NCI-H1694 treated with DMSO at 0.1 percent for 48 hours (cell line): ENCODE results near the gene PAX9.

ENCODE experiments used
- DNase-seq: peaks from one replicate; lab custom pipeline; 2025; lab: John Stamatoyannopoulos, UW

The PAX9 gene

DNA sequence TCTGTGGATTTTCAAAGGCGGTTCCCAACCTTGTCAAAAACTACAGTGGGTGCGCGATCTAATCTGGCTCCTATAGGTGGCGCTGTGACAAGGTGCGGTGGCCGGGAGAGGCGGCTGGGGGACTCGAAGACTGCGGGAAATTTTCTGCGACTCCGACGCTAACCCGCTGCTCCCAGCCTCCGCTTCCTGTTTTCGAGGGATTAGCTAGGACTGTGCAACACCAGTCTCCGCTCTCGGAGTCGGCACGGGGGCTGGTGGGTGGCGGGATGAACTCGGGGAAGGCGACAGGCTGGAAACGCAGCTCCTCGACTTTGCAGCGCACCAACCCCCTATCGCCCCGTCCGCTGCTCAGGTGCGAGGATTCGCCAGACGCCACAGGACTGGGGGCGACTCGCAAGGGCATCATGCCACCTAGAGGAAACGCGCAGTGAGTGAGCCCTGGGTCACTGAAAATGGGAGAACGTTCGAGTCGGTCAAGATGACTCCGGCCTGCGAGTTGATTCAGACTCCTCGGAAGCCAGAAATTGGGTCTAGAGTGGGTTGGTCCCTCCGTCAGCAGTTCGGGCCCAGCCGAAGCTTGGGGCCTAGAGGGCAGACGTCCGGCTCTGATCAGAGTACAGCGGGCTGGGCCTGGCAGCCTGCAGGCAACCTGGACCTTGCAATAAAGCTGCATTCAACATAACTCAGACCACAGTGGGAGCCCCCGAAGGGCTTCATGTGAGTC lies 5.5 kb upstream of the PAX9 start:
- no peak for DNase-seq

DNA sequence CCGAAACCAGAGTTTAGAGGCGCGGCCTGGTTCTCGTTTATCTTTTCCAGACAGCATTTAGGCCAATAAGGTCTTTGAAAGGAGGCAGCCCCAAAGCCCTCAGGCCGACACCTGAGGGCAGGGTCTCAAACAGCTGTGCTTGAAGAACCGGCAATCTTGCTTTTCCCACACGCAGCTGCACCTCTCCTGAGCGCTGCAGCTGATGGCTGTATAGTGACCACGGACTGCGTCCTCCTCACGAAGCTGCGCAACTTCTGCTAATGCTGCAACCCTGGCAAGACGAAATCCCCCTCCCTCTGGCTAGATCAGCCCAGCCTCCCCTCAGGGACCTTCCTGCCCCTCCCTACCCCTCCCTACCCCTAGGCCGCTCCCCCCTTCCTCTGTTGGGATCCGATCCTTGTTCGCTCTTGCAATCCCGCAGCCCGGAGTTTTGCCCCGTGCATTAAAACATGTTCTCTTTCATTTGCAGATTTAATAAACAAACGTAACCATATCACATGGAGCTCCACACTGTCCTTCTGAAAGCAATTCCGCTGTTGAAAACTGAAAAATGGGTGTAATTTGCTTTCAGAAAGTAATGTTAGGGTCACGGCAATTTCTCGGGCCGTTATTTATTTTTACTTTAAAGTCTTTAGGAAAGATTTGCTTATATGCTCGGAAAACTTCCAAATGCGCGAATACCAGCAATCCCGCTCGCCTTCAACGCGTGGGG lies 4.8 kb upstream of the PAX9 start:
- DNase-seq, result no peak

DNA sequence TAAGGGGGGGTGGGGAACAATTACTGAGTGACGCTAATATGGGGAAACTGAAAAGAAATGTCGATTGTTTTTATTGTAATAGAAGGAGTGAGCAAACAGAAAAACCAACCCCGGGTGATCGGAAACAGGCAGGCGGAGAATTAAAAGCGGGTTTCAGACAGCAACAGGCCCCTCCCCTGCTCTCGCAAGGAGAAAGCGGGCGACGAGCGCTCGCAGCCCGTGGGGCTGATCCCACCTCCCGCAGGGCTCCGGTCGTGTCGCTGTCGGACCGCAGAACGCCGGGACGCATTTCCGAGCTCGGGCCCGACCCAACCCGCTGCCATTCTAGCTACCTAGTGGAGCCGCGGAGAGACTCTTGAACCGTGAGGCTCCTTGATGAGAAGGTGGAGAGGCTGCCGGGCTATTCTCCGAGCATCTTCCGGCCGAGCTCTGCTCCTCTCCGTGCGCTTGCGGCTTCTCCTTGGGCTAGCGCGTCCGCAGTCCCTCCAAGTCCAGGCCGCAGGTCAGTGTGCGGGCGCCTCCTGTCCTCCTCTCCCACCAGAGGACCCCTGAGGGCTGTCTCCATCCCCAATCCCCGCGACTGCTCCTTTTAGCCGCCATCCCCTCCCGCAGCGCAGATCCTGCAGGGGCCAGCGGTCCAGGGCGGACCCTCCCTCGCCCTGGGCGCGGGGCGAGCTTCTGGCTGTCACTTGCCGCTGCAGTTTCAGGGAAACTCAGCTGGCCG lies 4.1 kb upstream of the PAX9 start:
- no peak for DNase-seq

DNA sequence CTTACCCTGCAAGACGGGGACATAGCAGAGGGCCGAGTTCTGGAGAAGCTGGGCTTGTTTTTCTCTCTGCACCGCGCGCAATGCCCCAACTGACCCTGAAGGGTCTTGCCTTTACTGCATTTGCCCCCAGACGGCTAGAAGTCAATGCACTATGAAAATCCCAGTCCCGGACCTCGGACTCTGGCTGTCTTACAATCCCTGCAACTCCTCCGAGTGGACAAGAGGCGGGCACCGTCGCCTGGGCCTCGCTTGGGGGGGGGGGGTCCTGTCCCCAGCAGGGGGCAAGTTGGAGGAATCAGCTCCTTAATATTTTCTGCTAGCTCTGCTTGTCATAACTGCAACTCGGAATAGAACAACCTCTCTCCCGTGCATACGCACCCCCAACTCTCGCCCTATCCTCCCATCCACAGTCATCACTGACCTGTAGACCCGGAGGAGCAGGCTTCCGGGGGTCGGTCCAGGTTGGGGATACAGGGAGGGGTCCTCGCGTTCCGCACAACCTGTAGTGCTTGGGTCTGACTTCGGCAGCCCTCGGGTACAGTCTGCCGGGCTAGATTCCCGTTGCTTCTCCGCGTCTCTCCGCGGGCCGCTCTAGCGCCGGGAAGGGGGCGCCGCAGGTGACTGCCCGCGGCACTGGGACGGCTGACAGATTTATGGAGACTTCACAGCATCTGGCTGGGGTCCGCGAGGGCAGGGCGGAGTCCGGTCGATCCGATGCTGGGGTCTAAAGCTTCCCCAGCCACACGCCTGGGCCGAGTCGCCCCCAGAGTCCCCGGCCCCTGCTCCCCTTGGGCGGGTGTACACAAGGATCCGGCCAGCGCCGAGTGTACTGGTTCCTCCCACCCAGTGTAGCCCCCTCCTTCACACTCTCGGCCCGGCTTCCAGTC lies 3.3 kb upstream of the PAX9 start:
- DNase-seq, result no peak

DNA sequence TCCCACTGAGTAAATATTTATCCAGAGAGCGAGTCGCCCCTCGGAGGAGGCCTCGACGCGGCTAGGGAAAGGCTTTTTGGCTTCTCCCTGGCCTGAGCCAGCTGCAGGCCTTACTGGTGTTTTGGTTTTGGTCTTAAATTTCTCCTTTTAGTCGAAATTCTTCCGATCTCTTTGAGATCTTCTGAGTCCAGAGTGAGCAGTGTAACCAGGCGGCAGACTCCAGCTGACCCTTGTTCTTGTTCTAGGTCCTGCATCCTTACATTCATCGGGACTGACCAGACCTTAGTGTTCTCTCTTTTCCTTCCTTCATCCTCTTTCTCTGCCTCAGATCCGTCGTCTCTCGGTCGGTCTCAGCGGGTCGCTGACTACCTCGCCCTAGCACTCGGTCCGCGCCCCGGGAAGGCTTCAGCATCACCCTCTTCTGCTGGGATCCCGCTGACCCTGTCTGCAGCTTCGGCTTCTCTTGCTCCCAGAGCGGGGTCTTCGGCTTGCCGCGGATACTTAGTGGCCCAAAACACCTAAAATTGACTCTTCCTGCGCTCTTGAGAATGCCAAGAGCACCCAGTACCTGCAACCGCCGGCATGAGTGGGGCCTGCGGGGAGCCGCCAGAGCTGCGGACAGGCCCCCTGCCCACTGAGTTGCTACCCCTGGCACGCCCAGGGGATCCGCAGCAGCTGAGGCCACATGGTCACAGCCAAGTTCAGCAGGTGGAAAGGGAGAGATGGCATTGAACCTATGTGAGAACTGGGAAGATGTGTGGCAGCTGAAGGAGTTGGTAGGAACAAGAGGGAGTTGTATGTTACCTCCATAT lies 2.4 kb upstream of the PAX9 start:
- no peak for DNase-seq

DNA sequence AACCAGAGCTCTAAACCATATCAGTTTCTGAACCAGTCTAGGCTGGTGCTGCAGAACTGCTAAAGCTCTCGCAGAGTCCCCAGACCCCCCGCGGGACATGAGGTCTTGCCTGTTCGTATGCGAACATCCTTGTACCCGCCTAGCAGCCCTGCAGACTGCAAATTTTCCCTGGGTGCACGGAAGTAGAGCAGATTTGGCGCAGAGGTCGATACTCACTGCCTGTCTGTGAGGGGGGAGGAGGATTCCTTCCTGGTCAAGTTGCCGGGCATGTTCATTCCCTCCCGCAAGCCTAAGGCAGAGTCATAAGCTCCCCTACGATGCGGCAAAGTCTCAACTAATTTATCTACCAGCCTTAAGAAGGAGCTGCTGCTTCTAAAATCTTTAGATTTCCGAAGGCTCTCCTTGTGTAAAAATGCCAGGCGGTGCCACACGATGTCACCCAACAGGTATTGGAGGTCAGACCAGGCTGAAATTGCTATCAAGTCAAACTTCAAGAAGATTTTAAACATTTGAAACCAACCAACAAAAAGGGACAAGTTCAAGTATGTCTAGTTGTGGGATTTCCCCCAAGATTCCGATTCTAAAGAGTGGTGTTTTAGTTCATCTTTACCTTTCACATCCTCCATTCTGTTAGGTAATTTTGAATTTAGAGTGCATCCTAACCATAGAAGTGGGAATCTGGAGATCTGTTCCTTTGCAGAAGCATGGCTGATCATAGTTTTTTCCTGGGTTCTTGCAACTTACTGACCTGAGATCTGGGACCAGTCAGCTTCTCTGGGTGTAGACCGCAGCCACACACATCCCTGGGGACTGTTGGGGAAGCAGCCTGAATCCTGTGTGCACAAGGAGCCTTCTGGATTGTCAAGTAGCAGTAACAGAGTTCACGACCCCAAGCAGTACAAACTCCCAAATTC lies 1.6 kb upstream of the PAX9 start:
- no peak for DNase-seq

DNA sequence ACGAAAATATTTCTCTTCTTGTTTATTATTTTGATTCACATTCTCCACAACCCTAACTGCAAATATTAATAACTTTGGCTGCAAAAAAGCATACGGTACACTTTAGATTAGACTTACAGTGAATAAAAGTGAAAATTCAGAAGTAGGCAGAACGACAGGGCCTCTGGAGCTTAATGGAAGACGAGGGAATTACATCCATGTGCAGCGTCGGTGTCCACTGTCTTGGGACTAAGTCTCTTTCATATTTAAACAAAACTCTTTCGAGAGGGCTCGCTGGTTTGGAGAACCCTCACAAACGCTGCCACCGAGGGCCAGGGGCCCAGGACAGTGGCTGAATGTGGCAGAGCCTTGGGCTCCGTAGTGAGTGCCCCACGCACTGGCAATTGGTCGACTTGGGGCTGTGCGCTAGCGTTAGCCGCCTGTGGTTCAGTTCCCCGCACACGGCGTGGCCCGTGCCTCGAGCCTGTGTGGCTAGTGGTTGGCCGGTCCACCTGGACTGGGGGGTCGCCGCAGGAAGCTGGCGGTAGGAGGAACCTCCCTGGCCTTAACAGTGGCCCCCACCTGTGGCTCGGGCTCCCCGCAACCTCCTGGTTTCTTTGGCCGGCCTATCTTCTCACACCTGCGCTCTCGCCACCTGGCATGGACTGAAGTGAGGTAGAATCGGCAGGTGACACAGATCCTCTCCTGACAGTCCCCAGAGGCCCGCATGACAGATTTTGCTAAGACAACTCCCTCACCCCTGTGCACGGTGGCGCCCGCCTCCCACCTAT lies 739 bp upstream of the PAX9 start:
- no peak for DNase-seq

DNA sequence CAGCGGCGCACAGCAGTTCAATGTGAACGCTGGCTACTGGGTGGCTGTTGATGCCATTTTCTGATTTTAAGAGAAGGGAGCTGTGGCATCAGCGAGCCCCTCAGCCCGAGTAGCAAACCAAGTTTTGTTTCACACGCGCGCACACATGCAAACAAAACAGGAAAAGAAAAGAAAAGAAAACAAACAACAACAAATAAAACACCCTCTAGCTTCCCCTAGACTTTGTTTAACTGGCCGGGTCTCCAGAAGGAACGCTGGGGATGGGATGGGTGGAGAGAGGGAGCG lies 540 bp downstream of the PAX9 start:
- DNase-seq, result no peak

DNA sequence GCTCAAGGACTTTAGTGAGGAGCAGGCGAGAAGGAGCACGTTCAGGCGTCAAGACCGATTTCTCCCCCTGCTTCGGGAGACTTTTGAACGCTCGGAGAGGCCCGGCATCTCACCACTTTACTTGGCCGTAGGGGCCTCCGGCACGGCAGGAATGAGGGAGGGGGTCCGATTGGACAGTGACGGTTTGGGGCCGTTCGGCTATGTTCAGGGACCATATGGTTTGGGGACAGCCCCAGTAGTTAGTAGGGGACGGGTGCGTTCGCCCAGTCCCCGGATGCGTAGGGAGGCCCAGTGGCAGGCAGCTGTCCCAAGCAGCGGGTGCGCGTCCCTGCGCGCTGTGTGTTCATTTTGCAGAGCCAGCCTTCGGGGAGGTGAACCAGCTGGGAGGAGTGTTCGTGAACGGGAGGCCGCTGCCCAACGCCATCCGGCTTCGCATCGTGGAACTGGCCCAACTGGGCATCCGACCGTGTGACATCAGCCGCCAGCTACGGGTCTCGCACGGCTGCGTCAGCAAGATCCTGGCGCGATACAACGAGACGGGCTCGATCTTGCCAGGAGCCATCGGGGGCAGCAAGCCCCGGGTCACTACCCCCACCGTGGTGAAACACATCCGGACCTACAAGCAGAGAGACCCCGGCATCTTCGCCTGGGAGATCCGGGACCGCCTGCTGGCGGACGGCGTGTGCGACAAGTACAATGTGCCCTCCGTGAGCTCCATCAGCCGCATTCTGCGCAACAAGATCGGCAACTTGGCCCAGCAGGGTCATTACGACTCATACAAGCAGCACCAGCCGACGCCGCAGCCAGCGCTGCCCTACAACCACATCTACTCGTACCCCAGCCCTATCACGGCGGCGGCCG lies 1.1 kb downstream of the PAX9 start:
- DNase-seq, result peak; percentile 25

DNA sequence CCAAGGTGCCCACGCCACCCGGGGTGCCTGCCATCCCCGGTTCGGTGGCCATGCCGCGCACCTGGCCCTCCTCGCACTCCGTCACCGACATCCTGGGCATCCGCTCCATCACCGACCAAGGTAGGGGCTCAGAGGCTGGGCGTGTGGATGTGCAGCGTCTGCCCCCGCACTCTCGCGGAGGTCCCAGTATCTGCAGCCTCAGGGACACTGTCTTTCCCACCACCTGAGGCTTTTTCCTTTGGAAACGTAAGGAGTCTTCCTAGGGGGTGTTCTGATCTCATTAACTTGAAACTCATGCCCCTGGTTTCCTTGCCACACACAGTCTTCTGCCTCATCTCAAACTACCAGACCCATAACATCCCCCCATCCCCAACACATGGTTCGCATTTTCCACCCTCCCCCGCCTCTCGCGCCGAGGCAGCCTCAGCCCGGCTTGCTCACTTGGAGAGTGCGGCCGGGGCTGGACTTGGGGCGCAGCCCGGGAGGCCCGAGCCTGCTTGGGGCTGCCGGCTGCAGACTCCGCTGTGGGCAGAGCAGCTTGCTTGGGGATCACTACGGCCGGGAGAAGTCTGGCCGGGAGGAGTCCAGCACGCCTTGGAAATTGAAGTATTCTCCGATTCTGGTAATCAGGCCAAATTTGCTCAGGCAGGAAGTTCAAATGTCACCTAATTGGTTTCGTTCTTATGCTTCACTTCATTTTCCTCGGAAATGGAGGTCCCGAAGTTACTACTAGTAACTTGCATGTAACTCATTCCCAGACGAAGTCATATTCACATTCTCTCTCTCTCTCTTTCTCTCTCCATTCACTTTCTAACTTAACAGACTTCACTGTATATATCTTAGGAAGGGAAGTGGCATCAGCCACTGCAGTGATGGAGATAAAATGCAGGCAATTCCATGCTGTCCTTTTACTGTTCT lies 2.0 kb downstream of the PAX9 start:
- no peak for DNase-seq

DNA sequence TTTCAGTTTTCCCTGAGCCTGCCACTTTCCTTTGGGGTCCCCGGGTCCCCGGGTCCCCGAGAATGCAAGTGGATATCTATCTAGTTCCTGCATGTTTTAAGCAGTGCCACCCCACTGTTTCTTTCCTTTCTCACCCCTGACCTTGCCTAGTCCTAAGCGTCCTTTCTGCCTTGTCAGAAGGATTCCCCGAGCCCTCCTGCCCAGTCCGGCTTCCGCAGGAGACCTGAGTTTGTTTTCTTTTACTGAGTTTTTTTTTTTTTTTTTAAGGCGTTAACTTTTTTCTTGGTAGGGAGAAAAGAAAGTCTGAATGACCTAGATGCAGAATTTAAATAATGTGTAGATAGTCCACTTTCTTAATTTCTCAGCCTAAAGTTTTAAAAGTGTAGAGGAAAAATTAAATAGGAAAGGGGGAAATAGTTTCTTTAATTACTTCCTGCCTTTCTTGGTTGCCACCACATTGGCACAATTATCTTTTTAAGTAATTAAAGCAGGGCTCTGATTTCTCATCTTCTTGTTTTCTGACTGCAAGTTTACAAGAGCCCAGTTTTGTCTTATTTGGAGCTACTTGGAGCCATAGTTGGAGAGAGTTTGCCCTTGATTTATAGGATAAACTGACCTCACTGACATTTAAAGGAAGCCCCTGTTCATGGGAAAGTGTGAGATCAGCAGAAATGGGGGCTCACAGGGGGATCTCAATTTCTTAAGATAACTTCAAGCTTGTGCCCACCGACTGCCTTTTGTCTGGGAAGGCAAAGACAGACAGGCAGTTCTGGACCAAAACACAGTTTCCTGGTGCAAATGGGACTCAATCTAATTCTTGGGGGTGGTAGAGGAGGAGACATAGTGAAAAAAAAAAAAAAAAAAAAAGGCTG lies 2.9 kb downstream of the PAX9 start:
- no peak for DNase-seq

DNA sequence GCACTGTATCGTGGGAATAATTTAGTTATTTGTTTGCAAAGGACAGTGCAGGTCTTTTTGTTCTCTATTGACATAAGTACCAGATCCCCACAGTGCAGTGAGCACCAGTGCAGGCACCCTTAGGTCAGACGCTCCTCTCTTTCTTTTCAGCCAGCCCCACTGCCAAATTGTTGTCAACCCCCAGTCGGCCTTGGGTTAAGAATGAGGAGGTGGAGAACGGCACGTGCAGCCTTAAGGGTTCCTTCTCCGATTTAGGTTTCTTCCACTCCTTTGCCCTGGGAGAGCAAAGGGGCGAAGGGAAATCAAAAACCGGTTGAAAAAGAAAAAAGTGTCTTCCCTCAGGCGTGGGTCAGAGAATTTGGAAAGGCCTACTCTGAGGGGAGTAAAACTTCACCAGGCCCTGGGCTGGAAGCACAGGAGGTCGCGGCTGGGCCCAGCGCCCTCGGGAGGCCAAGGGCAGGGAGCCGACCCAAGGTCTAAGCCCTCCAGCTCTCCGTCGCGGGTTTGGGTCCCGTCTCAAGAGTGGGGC lies 4.3 kb downstream of the PAX9 start:
- no peak for DNase-seq

DNA sequence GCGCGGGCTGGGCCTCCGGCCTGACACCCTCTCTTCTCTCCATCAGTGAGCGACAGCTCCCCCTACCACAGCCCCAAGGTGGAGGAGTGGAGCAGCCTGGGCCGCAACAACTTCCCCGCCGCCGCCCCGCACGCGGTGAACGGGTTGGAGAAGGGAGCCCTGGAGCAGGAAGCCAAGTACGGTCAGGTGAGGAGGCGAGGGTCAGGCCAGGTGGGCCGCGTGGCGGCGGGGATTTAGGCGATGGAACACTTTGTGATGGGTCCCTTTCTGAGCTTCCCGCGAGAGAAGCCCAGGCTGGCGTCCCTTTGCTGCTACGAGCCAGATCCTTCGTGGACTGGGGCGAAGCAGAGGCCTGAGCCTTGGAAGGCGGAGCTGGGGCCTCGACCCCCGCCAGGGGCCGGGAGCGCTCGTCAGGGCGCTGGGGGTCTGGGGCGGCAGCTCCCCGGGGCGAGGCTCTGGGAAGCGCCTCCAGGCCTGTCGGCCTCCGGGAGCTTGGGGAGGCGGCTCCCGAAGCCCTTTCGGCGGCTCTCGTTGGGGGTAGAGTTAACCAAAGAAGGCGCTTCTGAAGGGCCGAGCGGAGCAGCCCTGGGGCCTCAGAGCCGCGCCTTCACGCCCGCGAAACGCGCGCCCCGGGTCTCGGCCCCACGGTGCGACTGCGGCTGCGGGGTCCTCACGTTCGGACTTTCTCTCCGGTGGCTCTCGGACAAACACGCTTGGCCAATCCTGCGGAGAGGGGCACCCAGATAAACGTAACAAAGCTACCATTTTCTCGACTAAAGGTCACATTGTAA lies 5.0 kb downstream of the PAX9 start:
- DNase-seq, result no peak

DNA sequence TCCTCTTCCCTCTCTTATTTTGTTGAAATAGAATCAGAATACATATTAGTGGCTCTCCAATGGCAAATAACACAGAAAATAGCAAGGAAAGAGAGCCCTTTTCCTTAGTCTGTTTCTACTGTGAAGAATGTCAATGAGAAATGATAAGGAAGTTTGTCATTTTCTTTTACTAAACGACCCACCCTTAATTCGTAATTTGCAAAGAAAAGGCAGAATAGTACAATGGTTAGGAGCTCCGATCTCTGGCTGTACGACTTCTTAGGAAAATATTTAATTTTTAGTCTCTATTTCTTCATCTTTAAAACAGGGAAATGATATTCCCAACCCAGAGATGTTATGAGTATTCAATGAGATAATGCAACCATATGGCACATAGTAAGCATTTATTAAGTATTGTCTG lies 6.0 kb downstream of the PAX9 start:
- no peak for DNase-seq

DNA sequence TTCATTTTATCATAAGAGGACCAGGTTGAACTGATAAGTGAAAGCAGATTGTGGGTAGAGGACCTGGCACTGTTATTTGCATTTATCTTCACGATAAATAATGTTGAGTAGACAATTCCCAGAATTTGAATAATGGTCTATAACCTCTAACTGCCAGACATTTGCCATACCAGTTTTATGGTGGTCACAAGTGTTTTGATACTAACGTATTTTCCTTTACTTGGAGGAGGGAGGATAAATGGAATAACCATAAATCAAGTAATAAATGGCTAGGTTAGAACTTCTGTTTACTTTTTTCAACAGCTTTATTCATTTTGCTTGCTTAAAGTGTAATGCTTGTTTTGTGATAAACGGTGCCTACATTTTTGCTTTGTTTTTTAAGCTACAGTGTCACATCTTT lies 9.5 kb downstream of the PAX9 start:
- DNase-seq, result no peak

DNA sequence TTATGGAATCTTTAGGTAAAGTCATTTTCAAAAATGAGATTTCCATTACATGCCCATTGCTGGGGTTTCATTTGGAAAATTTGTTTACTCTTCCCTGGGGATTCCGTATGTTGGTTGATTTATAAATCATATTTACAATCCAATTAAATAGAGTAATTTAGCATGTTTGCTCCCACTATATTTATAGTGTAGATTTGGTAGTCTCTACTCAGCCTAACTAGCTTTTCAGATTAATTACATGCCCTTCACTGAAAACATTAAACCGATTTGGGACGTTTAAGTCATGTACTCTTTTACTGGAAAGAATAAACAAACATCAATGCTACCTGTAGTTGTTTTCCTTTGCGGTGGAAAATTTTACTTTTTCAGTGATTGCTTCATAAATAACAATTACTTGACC lies 10.4 kb downstream of the PAX9 start:
- no peak for DNase-seq
